Measurements from ENCODE around the gene CEP97.

The CEP97 gene

DNA sequence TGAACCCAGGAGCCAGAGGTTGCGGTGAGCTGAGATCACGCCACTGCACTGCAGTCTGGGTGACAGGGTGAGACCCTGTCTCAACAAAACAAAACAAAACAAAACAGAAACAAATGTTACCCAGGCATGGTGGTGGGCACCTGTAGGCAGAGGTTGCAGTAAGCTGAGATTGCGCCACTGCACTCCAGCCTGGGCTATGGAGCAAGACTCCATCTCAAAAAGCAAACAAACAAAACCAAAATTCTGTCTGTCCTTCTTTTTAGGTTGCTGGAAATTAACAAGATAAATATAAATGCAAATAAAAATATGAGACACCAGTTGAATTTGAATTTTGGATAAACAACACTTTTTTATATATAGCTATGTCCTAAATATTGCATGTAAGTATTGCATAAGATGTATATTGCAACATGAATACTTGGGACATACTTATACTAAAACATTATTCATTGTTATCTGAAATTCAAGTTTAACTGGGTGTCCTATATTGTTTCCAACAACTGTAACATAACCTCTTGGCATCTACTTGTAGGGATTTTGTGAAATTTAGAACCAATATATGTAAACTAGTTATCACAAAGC, 4.7 kb upstream of the CEP97 start:
- no peak for DNase-seq (ENCODE audit: low spot score)
- TF ChIP-seq CTCF (IDR thresholded peaks at IDR 0.05; ENCODE audit: extremely low read depth, missing control alignments) = no peak

DNA sequence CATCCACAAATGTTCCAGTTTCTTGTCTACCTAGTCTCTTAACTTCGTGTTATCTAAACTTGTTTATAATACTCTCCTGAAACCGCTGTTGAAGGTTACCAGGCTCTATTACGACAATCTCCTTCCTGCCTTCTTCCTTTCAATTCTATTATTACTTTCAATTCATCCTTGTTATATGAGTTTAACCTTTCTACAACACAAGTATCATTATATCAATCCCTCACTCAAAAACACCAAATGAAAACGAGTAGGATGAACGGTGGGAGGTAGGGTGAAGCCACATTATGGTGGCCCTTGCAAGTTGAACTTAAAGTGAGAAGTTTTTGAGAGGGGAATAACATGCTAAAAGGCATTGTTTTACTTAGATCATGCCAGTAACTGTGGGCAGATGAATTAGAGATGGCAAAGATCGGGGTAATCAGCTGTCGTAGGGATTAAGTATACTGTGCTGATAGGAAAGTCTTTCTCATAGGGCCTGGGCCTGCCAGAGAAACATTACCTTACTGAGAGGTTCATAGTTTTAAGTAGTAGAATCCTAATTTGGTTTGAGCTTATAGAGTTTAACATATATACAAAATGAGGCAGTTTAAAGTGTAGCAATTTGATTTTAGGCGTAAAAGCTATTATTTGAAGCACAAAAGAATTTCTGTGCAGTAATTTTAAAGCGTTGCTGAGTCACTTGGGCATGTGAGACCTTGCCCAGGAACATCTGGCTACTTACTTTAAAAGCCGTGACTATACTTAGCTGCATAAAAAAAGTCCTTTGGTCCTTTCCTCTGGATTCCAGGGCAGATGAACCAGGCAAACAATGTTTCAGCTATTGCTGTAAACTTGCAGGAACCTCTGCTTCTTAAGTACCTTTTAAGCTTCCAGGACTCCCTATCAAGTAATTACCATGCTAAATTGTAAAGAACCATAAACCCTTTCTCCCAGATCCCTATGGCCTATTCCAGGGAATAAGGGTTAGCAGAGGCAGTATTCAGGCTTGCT, 3.3 kb upstream of the CEP97 start:
- no peak for DNase-seq (ENCODE audit: low spot score)
- no peak for TF ChIP-seq CTCF (IDR thresholded peaks at IDR 0.05; ENCODE audit: extremely low read depth, missing control alignments)

DNA sequence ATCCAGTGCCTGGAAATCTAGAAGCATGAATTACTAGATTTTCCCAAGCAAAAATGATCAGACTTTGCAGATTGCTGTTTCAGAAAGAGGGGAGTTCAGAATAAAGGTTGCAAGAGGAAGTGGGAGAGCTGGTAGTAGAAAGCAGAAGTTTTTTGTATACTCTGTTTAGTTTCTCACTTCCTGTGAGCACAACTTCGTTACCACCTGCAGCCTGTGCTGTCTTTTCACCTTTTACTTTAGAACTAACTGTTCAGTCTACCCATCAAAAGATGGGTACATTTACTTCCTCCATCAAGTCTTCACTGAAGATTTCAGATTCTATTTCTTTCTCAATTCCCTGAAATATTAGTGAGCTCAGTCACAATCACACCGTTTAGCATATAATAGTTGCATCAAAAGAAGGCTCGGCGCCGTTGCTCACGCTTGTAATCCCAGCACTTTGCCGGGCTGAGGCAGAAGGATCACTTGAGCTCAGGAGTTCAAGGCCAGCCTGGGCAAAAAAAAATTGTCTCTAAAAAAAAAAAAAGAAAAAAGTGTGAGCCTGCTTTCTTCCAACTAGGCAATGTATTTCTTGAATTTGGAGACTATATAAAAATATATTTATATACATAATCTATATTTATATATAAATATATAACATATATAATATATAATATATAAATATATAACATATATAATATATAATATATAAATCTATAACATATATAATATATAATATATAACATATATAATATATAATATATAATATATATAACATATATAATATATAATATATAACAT, 1.8 kb upstream of the CEP97 start:
- no peak for TF ChIP-seq CTCF (IDR thresholded peaks at IDR 0.05; ENCODE audit: extremely low read depth, missing control alignments)
- DNase-seq (ENCODE audit: low spot score) = peak; percentile 73

DNA sequence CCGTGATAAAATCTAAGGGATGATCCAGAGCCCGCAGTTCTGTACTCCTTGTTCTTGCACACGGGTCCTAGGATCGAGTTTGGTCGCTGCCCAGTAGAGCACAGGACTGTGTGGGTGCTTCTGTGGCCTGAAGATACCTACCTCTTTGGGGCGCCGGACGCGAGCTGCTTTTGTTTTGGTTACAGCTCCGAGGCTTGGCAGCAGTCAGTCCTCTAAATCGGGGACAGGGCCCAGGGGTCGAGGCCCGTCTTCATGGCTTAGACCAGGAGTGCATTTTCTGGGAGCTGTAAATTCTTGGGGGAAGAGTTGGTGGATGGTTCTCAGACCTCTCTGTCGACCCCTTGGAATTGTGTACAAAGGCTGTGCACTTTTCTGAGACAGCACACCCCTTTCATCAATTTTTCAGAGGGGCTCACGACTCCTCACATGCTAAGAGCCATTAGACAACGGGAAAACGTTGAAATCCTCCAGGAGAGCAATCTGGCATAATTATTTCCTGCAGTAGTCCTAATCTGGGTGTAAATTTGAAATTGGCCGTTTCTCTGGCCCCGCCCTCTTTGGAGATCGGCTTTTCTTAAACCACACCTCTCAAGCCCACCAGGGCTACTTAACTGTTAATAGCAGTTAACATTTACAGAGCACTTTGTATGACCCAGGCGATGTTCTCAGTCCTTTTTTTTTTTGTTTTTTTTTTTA, 928 bp downstream of the CEP97 start:
- peak; percentile 26 for DNase-seq (ENCODE audit: low spot score)
- no peak for TF ChIP-seq CTCF (IDR thresholded peaks at IDR 0.05; ENCODE audit: extremely low read depth, missing control alignments)

DNA sequence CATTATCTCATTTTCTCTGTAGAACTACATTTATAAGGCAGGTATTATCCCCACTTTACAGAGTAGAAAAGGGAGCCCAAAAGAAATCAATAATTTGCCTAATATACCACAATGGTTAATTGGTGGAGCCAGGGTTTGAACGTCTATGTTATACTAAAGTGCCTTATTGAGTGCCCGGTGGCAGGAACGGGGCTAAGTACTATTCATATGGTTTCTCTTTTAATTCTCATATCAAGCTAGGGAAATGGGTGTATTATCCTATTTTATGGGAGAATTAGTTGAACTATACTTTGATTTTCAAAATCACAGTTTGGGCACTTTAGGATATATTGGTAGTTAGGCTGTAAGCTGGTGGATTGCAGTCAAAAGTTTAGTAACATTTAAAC, 1.5 kb downstream of the CEP97 start:
- no peak for DNase-seq (ENCODE audit: low spot score)
- no peak for TF ChIP-seq CTCF (IDR thresholded peaks at IDR 0.05; ENCODE audit: extremely low read depth, missing control alignments)

DNA sequence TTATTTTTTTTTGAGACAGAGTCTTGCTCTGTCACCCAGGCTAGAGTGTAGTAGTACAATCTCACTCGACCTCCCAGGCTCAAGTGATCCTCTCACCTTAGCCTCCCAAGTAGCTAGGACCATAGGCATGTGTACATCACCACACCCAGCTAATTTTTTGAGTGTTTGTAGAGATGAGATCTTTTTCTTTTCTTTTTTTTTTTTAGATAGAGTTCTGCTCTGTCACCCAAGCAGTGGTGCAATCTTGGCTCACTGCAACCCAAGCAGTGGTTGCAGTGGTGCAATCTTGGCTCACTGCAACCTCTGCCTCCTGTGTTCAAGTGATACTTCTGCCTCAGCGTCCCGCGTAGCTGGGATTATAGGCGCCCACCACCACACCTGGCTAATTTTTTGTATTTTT, 5.2 kb downstream of the CEP97 start:
- no peak for DNase-seq (ENCODE audit: low spot score)
- TF ChIP-seq CTCF (IDR thresholded peaks at IDR 0.05; ENCODE audit: extremely low read depth, missing control alignments) = no peak
